NK-92 (cell line): ENCODE data around the gene DNAJB11.
"Not testable (repeated sequence)": the region's sequence is repeated elsewhere in the genome, so short reads cannot be mapped to it uniquely, and the experiment has no call there.

ENCODE experiments used
- DNase-seq: peaks from one replicate; lab custom pipeline; 2025; ENCODE audit not compliant: unreplicated experiment; lab: John Stamatoyannopoulos, UW

DNAJB11 gene

GRCh38 chr3:186617036-186617946 lies 46.8 kb downstream of the DNAJB11 start:
- no peak for DNase-seq

- DNase-seq = no peak
Observed at GRCh38 chr3:186618318-186618938, 47.9 kb downstream of the DNAJB11 start.

GRCh38 chr3:186619787-186620212 lies 49.3 kb downstream of the DNAJB11 start:
- DNase-seq = no peak

DNA sequence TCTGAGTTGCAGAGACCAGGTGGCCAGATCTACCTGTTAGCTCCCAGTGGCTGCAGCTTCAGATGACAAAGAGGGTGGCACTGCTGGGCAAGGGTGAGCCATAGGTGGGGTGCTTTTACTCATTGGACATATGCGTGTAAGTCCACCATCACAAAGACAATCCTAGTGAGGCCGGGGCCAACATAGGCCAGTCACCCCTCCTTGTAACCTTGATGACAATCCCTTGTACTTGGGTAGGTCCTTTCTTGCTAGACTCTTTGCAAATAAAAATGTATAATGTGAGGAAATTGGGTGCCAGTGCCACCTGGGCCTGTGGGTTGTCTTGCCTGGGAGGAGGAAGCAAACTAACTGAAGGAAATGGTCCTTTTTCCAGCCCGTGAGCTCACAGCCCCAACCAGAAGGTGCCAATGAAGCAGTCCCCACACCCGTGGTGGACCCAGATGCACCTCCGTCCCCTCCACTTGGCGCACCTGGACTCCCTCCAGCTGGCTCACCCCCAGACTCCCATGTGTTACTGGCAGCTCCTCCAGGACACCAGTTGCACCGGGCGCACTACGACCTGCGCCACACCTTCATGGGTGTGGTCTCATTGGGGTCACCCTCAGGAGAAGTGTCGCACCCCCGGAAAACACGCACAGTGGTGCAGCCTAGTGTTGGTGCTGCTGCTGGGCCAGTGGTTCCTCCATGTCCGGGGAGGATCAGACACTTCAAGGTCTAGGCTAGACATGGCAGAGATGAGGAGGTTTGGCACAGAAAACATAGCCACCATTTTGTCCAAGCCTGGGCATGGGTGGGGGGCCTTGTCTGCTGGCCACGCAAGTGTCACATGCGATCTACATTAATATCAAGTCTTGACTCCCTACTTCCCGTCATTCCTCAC lies 49.9 kb downstream of the DNAJB11 start:
- no peak for DNase-seq

- DNase-seq = no peak
Observed at GRCh38 chr3:186621894-186622650, 51.6 kb downstream of the DNAJB11 start.

GRCh38 chr3:186622651-186623310 lies 52.3 kb downstream of the DNAJB11 start:
- no peak for DNase-seq

- DNase-seq = no peak
Observed at GRCh38 chr3:186624598-186624997, 54.1 kb downstream of the DNAJB11 start.

DNA sequence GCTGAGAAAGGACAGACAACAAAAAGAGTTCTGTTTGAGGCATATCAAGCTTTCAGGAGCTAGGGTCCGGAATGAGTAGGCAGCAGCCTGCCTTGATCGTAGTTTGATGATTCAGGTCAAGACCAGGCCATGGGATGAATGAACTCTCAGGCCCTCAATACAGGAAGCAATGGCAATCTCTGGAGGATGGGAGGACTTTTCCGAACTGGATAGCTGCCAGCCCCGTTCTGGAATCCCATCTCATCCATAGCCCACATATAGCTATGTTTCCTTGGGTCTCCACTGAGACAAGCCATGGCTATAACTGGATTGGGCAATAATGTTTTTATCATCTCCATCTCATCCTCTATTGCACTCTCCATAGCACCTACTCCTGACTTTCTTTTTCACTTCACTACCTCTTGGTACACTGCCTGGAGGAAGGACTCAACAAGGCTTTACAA lies 55.1 kb downstream of the DNAJB11 start:
- DNase-seq = no peak

DNA sequence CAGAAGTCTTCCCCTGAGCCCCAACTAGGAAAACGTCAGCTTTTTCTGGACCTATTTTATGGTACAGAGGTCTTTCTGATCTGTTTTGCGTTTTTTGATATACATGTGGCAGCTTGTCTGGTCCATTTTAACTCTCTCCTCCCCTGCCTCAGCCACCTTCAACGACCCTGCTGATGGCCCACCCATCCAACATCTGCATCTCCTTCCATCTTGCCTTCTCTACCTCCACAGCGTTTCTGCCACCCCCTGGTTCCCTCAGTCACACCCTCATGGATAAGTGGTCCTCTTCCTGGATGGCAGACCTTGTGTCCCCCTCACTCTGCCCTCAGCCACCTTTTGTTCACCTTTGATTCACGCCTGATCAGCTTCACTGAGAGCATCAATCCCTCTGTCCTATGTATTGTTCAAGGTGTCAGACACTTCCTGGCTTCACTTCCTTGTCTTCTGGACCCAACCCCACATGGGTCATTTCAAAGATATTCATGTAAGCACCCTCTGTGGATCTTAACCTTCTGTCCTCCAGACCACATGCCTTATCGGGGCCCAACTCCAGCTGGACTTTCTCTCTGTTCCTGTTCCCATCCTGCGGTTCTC lies 55.8 kb downstream of the DNAJB11 start:
- DNase-seq = no peak

DNA sequence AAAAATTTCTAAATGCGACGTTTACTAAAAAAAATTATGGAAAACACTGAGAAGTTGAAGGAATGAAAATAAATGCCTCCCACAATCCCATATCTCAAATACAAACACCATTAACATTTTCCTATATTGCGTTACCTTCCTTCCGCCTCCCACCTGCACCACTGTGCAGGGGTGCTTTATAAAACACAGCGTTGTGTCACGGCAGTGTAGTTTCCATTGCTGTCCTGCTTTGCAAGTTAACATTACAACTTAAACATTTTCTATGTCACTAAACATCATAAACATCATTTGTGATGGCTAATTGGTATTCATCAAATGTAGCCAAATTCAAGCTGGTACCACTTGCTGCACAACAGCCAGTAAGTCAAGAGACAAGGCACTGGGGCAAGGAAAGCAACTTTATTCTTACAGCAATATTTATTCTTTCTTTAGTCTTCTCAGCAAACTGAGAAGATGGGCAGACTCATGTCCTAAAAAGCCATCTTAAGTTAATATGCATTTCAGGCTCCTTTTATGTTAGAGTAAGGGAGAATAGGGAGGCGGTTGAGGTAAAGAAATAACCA lies 57.4 kb downstream of the DNAJB11 start:
- DNase-seq = no peak

DNA sequence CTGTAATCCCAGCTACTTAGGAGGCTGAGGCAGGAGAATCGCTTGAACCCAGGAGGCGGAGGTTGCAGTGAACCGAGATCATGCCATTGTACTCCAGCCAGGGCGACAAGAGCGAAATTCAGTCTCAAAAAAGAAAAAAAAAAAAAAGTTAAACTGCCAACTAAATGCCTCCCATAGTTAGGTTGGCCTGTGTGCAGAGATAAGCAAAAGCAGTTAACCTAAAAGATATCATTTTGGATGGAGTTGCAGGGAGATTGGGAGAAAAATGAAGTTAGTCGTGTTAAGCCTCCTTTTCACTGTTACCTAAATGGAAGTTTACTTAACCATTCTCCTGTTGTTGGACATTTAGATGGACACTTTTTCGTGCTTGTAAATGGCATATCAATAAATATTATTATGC lies 58.2 kb downstream of the DNAJB11 start:
- DNase-seq = no peak

- no peak for DNase-seq
Observed at GRCh38 chr3:186630950-186631641, 60.6 kb downstream of the DNAJB11 start.

DNA sequence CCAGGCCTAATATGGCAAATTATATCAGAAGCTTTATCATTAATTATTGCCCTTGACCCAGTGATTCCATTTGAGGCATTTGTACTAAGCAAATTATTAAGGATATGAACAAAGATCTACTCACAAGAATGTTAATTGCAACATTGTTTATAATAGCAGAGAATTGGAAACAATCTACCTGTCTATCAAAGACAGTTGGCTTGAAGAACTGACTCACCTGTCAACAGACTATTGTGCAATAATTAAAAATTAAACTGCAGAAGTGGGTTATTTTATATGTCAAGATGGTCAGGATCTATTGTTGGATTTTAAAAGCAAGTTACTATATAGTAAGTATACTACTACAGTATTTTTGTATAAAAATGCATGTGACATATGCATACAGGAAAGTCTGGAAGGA lies 63.0 kb downstream of the DNAJB11 start:
- DNase-seq = no peak

GRCh38 chr3:186634207-186634606 lies 63.7 kb downstream of the DNAJB11 start:
- DNase-seq = not testable (repeated sequence)
